ENCODE data around the gene IGF2BP3. TPM values are rescaled to one million over a fixed set of nuclear protein-coding genes. Genes with fewer than 3 reads are reported as not detected.

IGF2BP3 gene
- total and polyA plus RNA-seq, 8 donors: 1.8 to 63.2 (median 57.4) TPM

- H3K4me1 ChIP-seq: peaks cover 8 to 18% of the 10 kb centered on the region in 2 donors
- H3K4me3 ChIP-seq: no peak overlapping the region
- TF ChIP-seq, protein P1, sequence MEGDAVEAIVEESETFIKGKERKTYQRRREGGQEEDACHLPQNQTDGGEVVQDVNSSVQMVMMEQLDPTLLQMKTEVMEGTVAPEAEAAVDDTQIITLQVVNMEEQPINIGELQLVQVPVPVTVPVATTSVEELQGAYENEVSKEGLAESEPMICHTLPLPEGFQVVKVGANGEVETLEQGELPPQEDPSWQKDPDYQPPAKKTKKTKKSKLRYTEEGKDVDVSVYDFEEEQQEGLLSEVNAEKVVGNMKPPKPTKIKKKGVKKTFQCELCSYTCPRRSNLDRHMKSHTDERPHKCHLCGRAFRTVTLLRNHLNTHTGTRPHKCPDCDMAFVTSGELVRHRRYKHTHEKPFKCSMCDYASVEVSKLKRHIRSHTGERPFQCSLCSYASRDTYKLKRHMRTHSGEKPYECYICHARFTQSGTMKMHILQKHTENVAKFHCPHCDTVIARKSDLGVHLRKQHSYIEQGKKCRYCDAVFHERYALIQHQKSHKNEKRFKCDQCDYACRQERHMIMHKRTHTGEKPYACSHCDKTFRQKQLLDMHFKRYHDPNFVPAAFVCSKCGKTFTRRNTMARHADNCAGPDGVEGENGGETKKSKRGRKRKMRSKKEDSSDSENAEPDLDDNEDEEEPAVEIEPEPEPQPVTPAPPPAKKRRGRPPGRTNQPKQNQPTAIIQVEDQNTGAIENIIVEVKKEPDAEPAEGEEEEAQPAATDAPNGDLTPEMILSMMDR (IDR thresholded peaks at IDR 0.05): no peak
- DNase-seq (no peak), ATAC-seq (no peak)
- no peaks in the 10 kb centered on the region for H3K9me3 ChIP-seq
- H3K36me3 ChIP-seq: no peaks in the 10 kb centered on the region
- intact Hi-C loops (cut with DNase I): no loop called here
- no peak overlapping the region for H3K27ac ChIP-seq
- H3K27me3 ChIP-seq: peaks cover 73 to 100% of the 10 kb centered on the region in 2 donors
Measured at GRCh38 chr7:23477962-23478866, 7.9 kb upstream of the IGF2BP3 start.

GRCh38 chr7:23477157-23477499 lies 6.8 kb upstream of the IGF2BP3 start:
- DNase-seq (no peak), ATAC-seq (no peak)
- H3K4me3 ChIP-seq: no peak overlapping the region
- H3K36me3 ChIP-seq: no peaks in the 10 kb centered on the region
- intact Hi-C loops (cut with DNase I): no loop called here
- H3K27ac ChIP-seq: no peak overlapping the region
- H3K27me3 ChIP-seq: peaks cover 84 to 100% of the 10 kb centered on the region in 2 donors
- TF ChIP-seq, protein P1 (IDR thresholded peaks at IDR 0.05): no peak
- peaks cover 8 to 18% of the 10 kb centered on the region in 2 donors for H3K4me1 ChIP-seq
- no peaks in the 10 kb centered on the region for H3K9me3 ChIP-seq

GRCh38 chr7:23476286-23477156 lies 6.2 kb upstream of the IGF2BP3 start:
- no peak overlapping the region for H3K27ac ChIP-seq
- intact Hi-C loops (cut with DNase I): no loop called here
- H3K9me3 ChIP-seq: no peaks in the 10 kb centered on the region
- H3K36me3 ChIP-seq: no peaks in the 10 kb centered on the region
- ATAC-seq: no peak
- H3K4me3 ChIP-seq: no peak overlapping the region
- peaks cover 8 to 19% of the 10 kb centered on the region in 2 donors for H3K4me1 ChIP-seq
- no peak for DNase-seq
- H3K27me3 ChIP-seq: peaks cover 90 to 100% of the 10 kb centered on the region in 2 donors
- TF ChIP-seq, protein P1 (IDR thresholded peaks at IDR 0.05): no peak

DNA sequence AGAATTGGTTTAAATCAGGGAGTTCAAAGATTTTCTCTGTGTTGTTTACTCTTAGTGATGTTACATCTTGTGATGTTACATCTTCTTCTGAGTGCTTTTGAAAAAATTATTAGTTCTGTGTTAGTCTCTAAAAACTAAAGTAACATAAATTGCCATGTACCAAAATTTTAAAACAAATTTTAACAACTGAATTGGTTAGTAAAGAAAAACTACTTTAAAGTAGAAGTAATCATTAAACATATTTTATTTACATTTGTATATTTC lies 5.2 kb upstream of the IGF2BP3 start:
- H3K27ac ChIP-seq: no peak overlapping the region
- DNase-seq: no peak

More for the DNA sequence above, 5.2 kb upstream of the IGF2BP3 start:
- Histone ChIP-seq H3K4me1 (peaks cover 13 to 29% of the 10 kb centered on the region in 2 donors), H3K9me3 (no peaks in the 10 kb centered on the region), H3K27me3 (peaks cover 100% of the 10 kb centered on the region in 2 donors), H3K4me3 (no peak overlapping the region), H3K36me3 (no peaks in the 10 kb centered on the region)
- ATAC-seq: no peak
- TF ChIP-seq, protein P1 (IDR thresholded peaks at IDR 0.05): no peak
- intact Hi-C loops (cut with DNase I): no loop called here
